Thoracic aorta (tissue), 2 donors: Measurements from ENCODE around the gene SELENOI. TPM values are rescaled to one million over a fixed set of nuclear protein-coding genes. Genes with fewer than 3 reads are reported as not detected.
"Not testable (repeated sequence)": the region's sequence is repeated elsewhere in the genome, so short reads cannot be mapped to it uniquely, and the experiment has no call there.

Experiments
- ATAC-seq: fragments of 150-250 bp; one replicate; pipeline ENCODE4 v1.8.0; 2017; ENCODE audit warnings: low read depth; ENCODE audit not compliant: insufficient number of reproducible peaks, low FRiP score
- DNase-seq: peaks from one replicate; pipeline ENCODE4 v3.0.0-alpha.2; 2020; ENCODE audit warnings: low spot score
- H3K27ac ChIP-seq, 2 donors: fragments of 200-600 bp; sonication (generic); 1 replicate in 1 of 2; 2 replicates in 1 of 2; pipeline ENCODE4 v1.5.1; 2016; ENCODE audit warnings: mild to moderate bottlenecking in 2 of 2, moderate library complexity in 2 of 2
- H3K27me3 ChIP-seq: fragments of 200-600 bp; sonication (generic); replicated peaks from 2 replicates; pipeline ENCODE4 v1.6.0; 2016; ENCODE audit warnings: mild to moderate bottlenecking; ENCODE audit not compliant: insufficient read depth
- H3K36me3 ChIP-seq: fragments of 200-600 bp; sonication (generic); one replicate; pipeline ENCODE4 v1.5.1; 2016
- H3K4me1 ChIP-seq, 2 donors: fragments of 200-600 bp; sonication (generic); 1 replicate in 1 of 2; 2 replicates in 1 of 2; pipeline versions ENCODE4 v1.5.1 to v1.6.0; 2016; ENCODE audit warnings: low read depth in 2 of 2, mild to moderate bottlenecking in 1 of 2; ENCODE audit not compliant: control insufficient read depth in 1 of 2
- H3K4me3 ChIP-seq: fragments of 200-600 bp; sonication (generic); 2 replicates; pipeline ENCODE4 v1.5.1; 2016; ENCODE audit warnings: mild to moderate bottlenecking
- H3K9me3 ChIP-seq: fragments of 200-600 bp; sonication (generic); 2 replicates; pipeline ENCODE4 v1.5.1; 2016
- total RNA-seq, 2 donors: library from RNA; depleted of rRNA; stranded (reverse); fragments of >200 nt; gene quantifications; one replicate each; pipeline versions ENCODE4 v1.1.0 to v1.2.3, GENCODE V29; 2016
- TF ChIP-seq, protein P1 (sequence below): fragments of 200-600 bp; sonication (generic); IDR thresholded peaks from one replicate; pipeline ENCODE4 v1.5.1; 2019; ENCODE audit warnings: antibody characterized with exemption

The SELENOI gene
- total RNA-seq, 2 donors from 2014 or later = 7.0 to 11.8 TPM

DNA sequence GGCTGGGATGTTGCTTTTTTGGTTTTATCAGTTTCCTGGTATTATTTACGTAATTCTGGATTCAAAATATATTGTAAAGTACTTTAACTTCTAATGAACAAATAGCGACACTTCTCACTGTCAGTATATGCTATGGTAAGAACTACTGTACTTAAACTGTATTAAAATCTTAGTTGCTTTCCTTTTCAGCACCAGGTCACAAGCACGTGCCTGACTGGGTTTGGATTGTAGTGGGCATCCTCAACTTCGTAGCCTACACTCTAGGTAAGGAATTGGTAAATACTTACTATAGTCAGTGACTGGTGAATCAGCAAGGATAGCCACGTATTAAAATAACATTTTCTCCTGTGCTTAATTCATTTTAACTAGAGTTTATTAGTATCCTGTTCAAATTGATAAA lies 21.0 kb downstream of the SELENOI start:
- TF ChIP-seq, protein P1, sequence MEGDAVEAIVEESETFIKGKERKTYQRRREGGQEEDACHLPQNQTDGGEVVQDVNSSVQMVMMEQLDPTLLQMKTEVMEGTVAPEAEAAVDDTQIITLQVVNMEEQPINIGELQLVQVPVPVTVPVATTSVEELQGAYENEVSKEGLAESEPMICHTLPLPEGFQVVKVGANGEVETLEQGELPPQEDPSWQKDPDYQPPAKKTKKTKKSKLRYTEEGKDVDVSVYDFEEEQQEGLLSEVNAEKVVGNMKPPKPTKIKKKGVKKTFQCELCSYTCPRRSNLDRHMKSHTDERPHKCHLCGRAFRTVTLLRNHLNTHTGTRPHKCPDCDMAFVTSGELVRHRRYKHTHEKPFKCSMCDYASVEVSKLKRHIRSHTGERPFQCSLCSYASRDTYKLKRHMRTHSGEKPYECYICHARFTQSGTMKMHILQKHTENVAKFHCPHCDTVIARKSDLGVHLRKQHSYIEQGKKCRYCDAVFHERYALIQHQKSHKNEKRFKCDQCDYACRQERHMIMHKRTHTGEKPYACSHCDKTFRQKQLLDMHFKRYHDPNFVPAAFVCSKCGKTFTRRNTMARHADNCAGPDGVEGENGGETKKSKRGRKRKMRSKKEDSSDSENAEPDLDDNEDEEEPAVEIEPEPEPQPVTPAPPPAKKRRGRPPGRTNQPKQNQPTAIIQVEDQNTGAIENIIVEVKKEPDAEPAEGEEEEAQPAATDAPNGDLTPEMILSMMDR = no peak
- ATAC-seq = no peak
- no peaks in the 10 kb centered on the region for H3K4me1 ChIP-seq

DNA sequence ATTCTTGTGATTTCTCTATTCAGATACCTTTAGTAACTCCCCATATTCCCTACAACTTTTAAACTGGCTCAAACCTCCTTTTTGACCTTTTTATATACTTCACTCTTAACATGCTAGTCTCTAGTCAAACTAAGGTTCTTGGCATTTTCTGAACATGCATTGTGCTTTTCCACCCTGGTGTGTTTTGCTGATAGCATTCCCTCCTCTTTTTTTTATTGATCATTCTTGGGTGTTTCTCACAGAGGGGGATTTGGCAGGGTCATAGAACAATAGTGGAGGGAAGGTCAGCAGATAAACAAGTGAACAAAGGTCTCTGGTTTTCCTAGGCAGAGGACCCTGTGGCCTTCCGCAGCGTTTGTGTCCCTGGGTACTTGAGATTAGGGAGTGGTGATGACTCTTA lies 23.7 kb downstream of the SELENOI start:
- H3K4me3 ChIP-seq, DNase-seq, H3K4me1 ChIP-seq, H3K9me3 ChIP-seq, ATAC-seq, H3K27me3 ChIP-seq, H3K27ac ChIP-seq: not testable (repeated sequence)
- peaks cover 13% of the 10 kb centered on the region for H3K36me3 ChIP-seq

More for the DNA sequence above, 21.0 kb downstream of the SELENOI start:
- no peak overlapping the region for H3K27ac ChIP-seq
- H3K9me3 ChIP-seq = no peaks in the 10 kb centered on the region
- H3K27me3 ChIP-seq = no peaks in the 10 kb centered on the region
- no peak for DNase-seq
- no peaks in the 10 kb centered on the region for H3K36me3 ChIP-seq
- H3K4me3 ChIP-seq = no peak overlapping the region

DNA sequence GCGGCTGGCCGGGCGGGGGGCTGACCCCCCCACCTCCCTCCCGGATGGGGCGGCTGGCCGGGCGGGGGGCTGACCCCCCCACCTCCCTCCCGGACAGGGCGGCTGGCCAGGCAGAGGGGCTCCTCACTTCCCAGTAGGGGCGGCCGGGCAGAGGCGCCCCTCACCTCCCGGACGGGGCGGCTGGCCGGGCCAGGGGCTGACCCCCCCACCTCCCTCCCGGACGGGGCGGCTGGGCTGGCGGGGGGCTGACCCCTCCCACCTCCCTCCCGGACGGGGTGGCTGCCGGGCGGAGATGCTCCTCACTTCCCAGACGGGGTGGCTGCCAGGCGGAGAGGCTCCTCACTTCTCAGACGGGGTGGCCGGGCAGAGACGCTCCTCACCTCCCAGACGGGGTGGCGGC lies 25.0 kb downstream of the SELENOI start:
- not testable (repeated sequence) for H3K9me3 ChIP-seq, ATAC-seq, H3K27me3 ChIP-seq, DNase-seq, H3K27ac ChIP-seq, H3K4me1 ChIP-seq, H3K4me3 ChIP-seq
- H3K36me3 ChIP-seq = peaks cover 13% of the 10 kb centered on the region

DNA sequence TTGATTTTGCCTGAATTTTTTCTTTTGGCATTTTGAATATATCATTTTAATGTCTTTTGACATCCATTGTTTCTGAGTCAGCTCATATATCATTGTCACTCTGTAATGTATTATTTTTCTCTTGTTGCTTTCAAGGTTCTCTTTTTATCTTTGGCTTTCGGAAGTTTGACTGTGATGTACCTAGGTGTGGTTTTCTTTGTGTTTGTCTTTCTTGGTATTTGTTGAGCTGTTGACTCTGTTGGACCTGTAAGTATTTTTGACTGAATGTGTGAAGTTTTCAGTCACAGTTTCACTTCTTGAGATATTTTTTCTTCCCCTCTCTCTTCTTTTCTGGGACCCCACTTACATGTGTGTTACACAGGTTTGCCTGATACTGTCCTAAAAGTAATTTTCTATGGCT lies 30.9 kb downstream of the SELENOI start:
- no peak overlapping the region for H3K27ac ChIP-seq
- no peaks in the 10 kb centered on the region for H3K9me3 ChIP-seq
- peaks cover 13% of the 10 kb centered on the region for H3K36me3 ChIP-seq
- TF ChIP-seq, protein P1 = no peak
- ATAC-seq = no peak
- no peaks in the 10 kb centered on the region for H3K27me3 ChIP-seq
- no peaks in the 10 kb centered on the region for H3K4me1 ChIP-seq
- no peak for DNase-seq
- no peak overlapping the region for H3K4me3 ChIP-seq

DNA sequence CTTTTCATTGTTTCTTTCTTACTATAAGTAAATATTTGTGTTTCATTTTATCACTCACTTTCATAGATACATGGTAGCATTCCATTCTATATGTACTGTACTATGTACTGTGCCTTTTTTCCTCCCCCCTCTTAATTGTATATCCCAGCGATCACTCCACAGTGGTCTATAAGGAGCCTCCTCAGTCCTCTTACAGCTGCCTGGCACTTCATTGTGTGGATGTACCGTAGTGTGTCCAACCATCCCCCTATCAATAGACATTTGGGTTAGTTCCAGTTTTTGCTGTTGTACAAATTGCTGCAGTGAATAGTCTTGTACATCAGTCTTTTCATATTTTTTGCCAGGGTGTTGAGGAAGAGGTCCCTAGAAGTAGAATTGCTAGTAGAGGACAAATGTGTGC lies 34.3 kb downstream of the SELENOI start:
- Histone ChIP-seq H3K27me3 (no peaks in the 10 kb centered on the region), H3K27ac (no peak overlapping the region), H3K9me3 (no peaks in the 10 kb centered on the region), H3K4me3 (no peak overlapping the region), H3K4me1 (no peaks in the 10 kb centered on the region), H3K36me3 (no peaks in the 10 kb centered on the region)
- TF ChIP-seq, protein P1 = no peak
- ATAC-seq (no peak), DNase-seq (no peak)

DNA sequence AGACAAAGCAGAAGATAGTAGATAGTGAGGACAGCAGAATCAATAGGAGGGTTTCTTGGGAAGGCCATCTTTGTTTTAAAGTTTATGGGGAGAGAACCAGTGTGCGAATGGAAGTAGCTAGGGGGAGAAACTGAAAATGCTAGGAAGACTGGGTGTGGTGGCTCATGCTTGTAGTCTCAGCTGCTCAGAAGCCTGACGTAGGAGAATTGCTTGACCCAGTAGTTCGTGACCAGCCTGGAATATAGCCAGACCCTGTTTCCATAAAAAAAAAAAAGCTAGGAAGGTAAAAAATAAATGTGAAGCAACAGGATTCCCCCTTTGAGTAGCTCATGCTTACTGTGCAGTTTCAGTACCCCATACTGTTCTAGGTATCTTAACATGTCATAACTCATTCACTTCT lies 36.6 kb downstream of the SELENOI start:
- TF ChIP-seq, protein P1 = no peak
- no peak overlapping the region for H3K27ac ChIP-seq
- H3K27me3 ChIP-seq = no peaks in the 10 kb centered on the region
- no peaks in the 10 kb centered on the region for H3K9me3 ChIP-seq
- no peaks in the 10 kb centered on the region for H3K4me1 ChIP-seq
- no peak overlapping the region for H3K4me3 ChIP-seq
- no peak for DNase-seq
- no peak for ATAC-seq
- no peaks in the 10 kb centered on the region for H3K36me3 ChIP-seq
